BJ (cell line): ENCODE measurements around the gene RALGAPA2. TPM values are rescaled to one million over a fixed set of nuclear protein-coding genes. Genes with fewer than 3 reads are reported as not detected.

Experiments used
- CTCF ChIA-PET: fragments of 350-600 bp; formaldehyde crosslinking; extraction: SDS; loops from one replicate; lab custom pipeline; 2021; ENCODE audit warnings: antibody characterized with exemption, inconsistent platforms; lab: Yijun Ruan, JAX
- POLR2A ChIA-PET: fragments of 300-600 bp; sonication (Branson Sonifier 250); formaldehyde crosslinking; extraction: SDS; loops from one replicate; lab custom pipeline; 2021; ENCODE audit warnings: antibody characterized with exemption; lab: Charles Lee
- DNase-seq: peaks from one replicate; pipeline ENCODE4 v3.0.0-alpha.2; 2011; ENCODE audit warnings: low read depth
- H3K27me3 ChIP-seq: 2 replicates; pipeline ENCODE4 v1.6.0; 2011; ENCODE audit warnings: low read length; ENCODE audit not compliant: control insufficient read depth, insufficient read depth
- H3K36me3 ChIP-seq: 2 replicates; pipeline ENCODE4 v1.5.1; 2011; ENCODE audit warnings: low read length; ENCODE audit not compliant: control insufficient read depth, insufficient read depth
- H3K4me3 ChIP-seq: 2 replicates; pipeline ENCODE4 v1.5.1; 2011; ENCODE audit warnings: low read depth, mild to moderate bottlenecking, control low read depth, low read length
- polyA plus RNA-seq: library from polyadenylated mRNA; depleted of rRNA; stranded (reverse); fragments of >200 nt; gene quantifications from 2 replicates; pipeline ENCODE4 v1.2.3, GENCODE V29; 2011
- TF ChIP-seq, protein P1 (sequence below): IDR thresholded peaks from 2 replicates; pipeline ENCODE4 v1.5.1; 2011; ENCODE audit warnings: low read depth, mild to moderate bottlenecking, control low read depth, inconsistent platforms, low read length, moderate library complexity; ENCODE audit not compliant: insufficient read depth

RALGAPA2 gene
- polyA plus RNA-seq, 1 experiment = 1.4 TPM

- Histone ChIP-seq H3K4me3 (no peak overlapping the region), H3K27me3 (no peaks in the 10 kb centered on the region), H3K36me3 (no peaks in the 10 kb centered on the region)
- TF ChIP-seq, protein P1, sequence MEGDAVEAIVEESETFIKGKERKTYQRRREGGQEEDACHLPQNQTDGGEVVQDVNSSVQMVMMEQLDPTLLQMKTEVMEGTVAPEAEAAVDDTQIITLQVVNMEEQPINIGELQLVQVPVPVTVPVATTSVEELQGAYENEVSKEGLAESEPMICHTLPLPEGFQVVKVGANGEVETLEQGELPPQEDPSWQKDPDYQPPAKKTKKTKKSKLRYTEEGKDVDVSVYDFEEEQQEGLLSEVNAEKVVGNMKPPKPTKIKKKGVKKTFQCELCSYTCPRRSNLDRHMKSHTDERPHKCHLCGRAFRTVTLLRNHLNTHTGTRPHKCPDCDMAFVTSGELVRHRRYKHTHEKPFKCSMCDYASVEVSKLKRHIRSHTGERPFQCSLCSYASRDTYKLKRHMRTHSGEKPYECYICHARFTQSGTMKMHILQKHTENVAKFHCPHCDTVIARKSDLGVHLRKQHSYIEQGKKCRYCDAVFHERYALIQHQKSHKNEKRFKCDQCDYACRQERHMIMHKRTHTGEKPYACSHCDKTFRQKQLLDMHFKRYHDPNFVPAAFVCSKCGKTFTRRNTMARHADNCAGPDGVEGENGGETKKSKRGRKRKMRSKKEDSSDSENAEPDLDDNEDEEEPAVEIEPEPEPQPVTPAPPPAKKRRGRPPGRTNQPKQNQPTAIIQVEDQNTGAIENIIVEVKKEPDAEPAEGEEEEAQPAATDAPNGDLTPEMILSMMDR = no peak
- POLR2A ChIA-PET = no interaction called here
- CTCF ChIA-PET = interaction anchor here (2.1 kb wide), 1 partner anchor 42 kb away, joined by 5 read pairs; no protein-coding TSS in a partner anchor
- no peak for DNase-seq
These were observed 307.8 kb downstream of the RALGAPA2 start for GRCh38 chr20:20404633-20405032.

DNA sequence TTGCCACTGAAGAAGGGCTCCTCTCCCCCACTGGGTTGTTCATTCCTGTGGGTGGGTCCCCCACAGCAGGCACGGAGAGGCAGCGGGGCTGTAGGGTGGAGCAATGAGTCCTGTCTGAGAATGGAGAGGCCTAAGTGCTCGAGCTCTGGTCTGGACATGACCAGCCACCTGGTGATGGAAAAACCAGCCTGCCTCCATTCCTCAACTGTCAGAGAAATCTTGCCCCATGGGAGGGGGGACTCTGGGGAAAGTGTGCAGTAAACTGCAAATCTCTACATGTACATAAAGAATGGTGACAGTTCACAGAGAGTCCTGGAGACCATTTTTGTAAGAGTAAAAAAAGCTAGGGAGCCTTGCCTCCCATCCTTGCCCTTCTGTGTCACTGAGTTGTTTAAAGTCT is 310.5 kb downstream of the RALGAPA2 start:
- Histone ChIP-seq H3K36me3 (no peaks in the 10 kb centered on the region), H3K4me3 (no peak overlapping the region), H3K27me3 (no peaks in the 10 kb centered on the region)
- DNase-seq = no peak
- CTCF ChIA-PET = no interaction called here
- POLR2A ChIA-PET = no interaction called here
- TF ChIP-seq, protein P1 = no peak

- POLR2A ChIA-PET = no interaction called here
- CTCF ChIA-PET = no interaction called here
- H3K36me3 ChIP-seq = no peaks in the 10 kb centered on the region
- no peak overlapping the region for H3K4me3 ChIP-seq
- DNase-seq = no peak
- TF ChIP-seq, protein P1 = no peak
- no peaks in the 10 kb centered on the region for H3K27me3 ChIP-seq
These were observed 312.6 kb downstream of the RALGAPA2 start for GRCh38 chr20:20399531-20400500.

DNA sequence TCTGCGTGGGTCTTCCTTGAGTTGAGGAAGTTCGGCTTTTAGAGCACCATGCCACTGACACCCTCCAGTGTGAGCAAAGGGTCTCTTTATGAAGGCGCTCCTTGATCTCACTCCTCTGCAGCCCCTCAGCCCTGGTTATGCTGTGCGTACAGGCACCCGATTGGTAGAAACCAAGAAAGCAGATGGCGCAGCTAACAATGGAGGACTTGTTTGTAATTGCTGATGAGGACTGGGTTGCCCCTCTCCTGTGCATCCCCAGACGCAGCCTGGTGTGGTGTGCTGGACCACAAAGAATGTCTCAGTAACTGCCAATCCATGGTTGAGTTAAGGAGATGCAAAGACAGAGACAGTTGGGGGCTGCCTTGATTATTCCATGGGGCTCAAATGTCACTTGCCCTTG is 314.3 kb downstream of the RALGAPA2 start:
- Histone ChIP-seq H3K36me3 (no peaks in the 10 kb centered on the region), H3K27me3 (no peaks in the 10 kb centered on the region), H3K4me3 (no peak overlapping the region)
- ChIA-PET POLR2A (no interaction called here), CTCF (interaction anchor here (1.2 kb wide), 1 partner anchor 9 kb away, joined by 4 read pairs; no protein-coding TSS in a partner anchor)
- DNase-seq = no peak
- TF ChIP-seq, protein P1 = no peak

- no peak overlapping the region for H3K4me3 ChIP-seq
- no peaks in the 10 kb centered on the region for H3K36me3 ChIP-seq
- TF ChIP-seq, protein P1 = no peak
- POLR2A ChIA-PET = no interaction called here
- CTCF ChIA-PET = interaction anchor here (1.5 kb wide), 1 partner anchor 11 kb away, joined by 4 read pairs; no protein-coding TSS in a partner anchor
- H3K27me3 ChIP-seq = no peaks in the 10 kb centered on the region
- DNase-seq = no peak
These were observed 315.6 kb downstream of the RALGAPA2 start for GRCh38 chr20:20396794-20397193.
